Stimulated activated CD4-positive, alpha-beta T cell treated with anti-CD3 and anti-CD28 coated beads, Interleukin-2, amount 100 ng/mL, for 4 hours (primary cell): ENCODE results near the gene ITGB5.
"Not testable (repeated sequence)": the region's sequence is repeated elsewhere in the genome, so short reads cannot be mapped to it uniquely, and the experiment has no call there.

Experiments
- DNase-seq: peaks from one replicate; pipeline ENCODE4 v3.0.0-alpha.2; 2020; ENCODE audit warnings: low read depth

The ITGB5 gene

GRCh38 chr3:124814620-124815421 is 72.3 kb downstream of the ITGB5 start:
- no peak for DNase-seq

GRCh38 chr3:124813541-124813940 is 73.6 kb downstream of the ITGB5 start:
- no peak for DNase-seq

- no peak for DNase-seq
These were observed 74.6 kb downstream of the ITGB5 start for GRCh38 chr3:124812291-124813265.

- no peak for DNase-seq
These were observed 75.7 kb downstream of the ITGB5 start for GRCh38 chr3:124811436-124811835.

- DNase-seq = no peak
These were observed 76.2 kb downstream of the ITGB5 start for GRCh38 chr3:124810970-124811369.

GRCh38 chr3:124809039-124809438 is 78.1 kb downstream of the ITGB5 start:
- no peak for DNase-seq

- no peak for DNase-seq
These were observed 81.5 kb downstream of the ITGB5 start for GRCh38 chr3:124805671-124806070.

GRCh38 chr3:124804875-124805274 is 82.3 kb downstream of the ITGB5 start:
- no peak for DNase-seq

GRCh38 chr3:124802702-124803101 is 84.5 kb downstream of the ITGB5 start:
- DNase-seq = no peak

GRCh38 chr3:124802061-124802698 is 85.0 kb downstream of the ITGB5 start:
- DNase-seq = no peak

- no peak for DNase-seq
These were observed 86.5 kb downstream of the ITGB5 start for GRCh38 chr3:124800511-124801258.

GRCh38 chr3:124800076-124800475 is 87.1 kb downstream of the ITGB5 start:
- DNase-seq = no peak

- no peak for DNase-seq
These were observed 87.5 kb downstream of the ITGB5 start for GRCh38 chr3:124799676-124800075.

GRCh38 chr3:124797426-124797945 is 89.7 kb downstream of the ITGB5 start:
- DNase-seq = no peak

GRCh38 chr3:124796477-124796876 is 90.7 kb downstream of the ITGB5 start:
- DNase-seq = no peak

GRCh38 chr3:124793054-124793739 is 94.0 kb downstream of the ITGB5 start:
- DNase-seq = no peak

GRCh38 chr3:124792341-124793040 is 94.7 kb downstream of the ITGB5 start:
- no peak for DNase-seq

GRCh38 chr3:124791639-124792151 is 95.5 kb downstream of the ITGB5 start:
- DNase-seq = no peak

- no peak for DNase-seq
These were observed 96.0 kb downstream of the ITGB5 start for GRCh38 chr3:124791142-124791541.

- DNase-seq = not testable (repeated sequence)
These were observed 98.1 kb downstream of the ITGB5 start for GRCh38 chr3:124789103-124789502.
